Measurements from ENCODE around the gene MOXD1.
"Not testable (repeated sequence)": the region's sequence is repeated elsewhere in the genome, so short reads cannot be mapped to it uniquely, and the experiment has no call there.

The MOXD1 gene

GRCh38 chr6:132279592-132280139, 121.6 kb downstream of the MOXD1 start:
- ATAC-seq = peak; percentile 76 to 80

- no peak for ATAC-seq
Observed at GRCh38 chr6:132275066-132275970, 126.0 kb downstream of the MOXD1 start.

- ATAC-seq = no peak
Observed at GRCh38 chr6:132272776-132273175, 128.5 kb downstream of the MOXD1 start.

GRCh38 chr6:132270726-132271402, 130.4 kb downstream of the MOXD1 start:
- no peak for ATAC-seq

GRCh38 chr6:132268666-132269065, 132.6 kb downstream of the MOXD1 start:
- ATAC-seq = not testable (repeated sequence)

GRCh38 chr6:132268209-132268608, 133.1 kb downstream of the MOXD1 start:
- ATAC-seq = no peak

GRCh38 chr6:132265451-132266097, 135.7 kb downstream of the MOXD1 start:
- ATAC-seq = no peak

GRCh38 chr6:132264021-132264500, 137.2 kb downstream of the MOXD1 start:
- no peak for ATAC-seq

GRCh38 chr6:132261354-132261753, 139.9 kb downstream of the MOXD1 start:
- no peak for ATAC-seq

GRCh38 chr6:132259070-132259469, 142.2 kb downstream of the MOXD1 start:
- ATAC-seq = no peak

- ATAC-seq = no peak
Observed at GRCh38 chr6:132257561-132257960, 143.7 kb downstream of the MOXD1 start.

- ATAC-seq = no peak
Observed at GRCh38 chr6:132256457-132256856, 144.8 kb downstream of the MOXD1 start.

- no peak for ATAC-seq
Observed at GRCh38 chr6:132253906-132254305, 147.4 kb downstream of the MOXD1 start.

GRCh38 chr6:132253211-132253610, 148.1 kb downstream of the MOXD1 start:
- no peak for ATAC-seq

GRCh38 chr6:132252113-132252512, 149.2 kb downstream of the MOXD1 start:
- ATAC-seq = no peak

- no peak for ATAC-seq
Observed at GRCh38 chr6:132251711-132252110, 149.6 kb downstream of the MOXD1 start.

- no peak for ATAC-seq
Observed at GRCh38 chr6:132247381-132248159, 153.7 kb downstream of the MOXD1 start.

GRCh38 chr6:132246632-132247270, 154.5 kb downstream of the MOXD1 start:
- ATAC-seq = no peak

- no peak for ATAC-seq
Observed at GRCh38 chr6:132246120-132246617, 155.1 kb downstream of the MOXD1 start.

Measured in activated CD4-positive, CD25-positive, alpha-beta regulatory T cell treated with anti-CD3 and anti-CD28 coated beads, Interleukin-2, amount 50 U/mL, for 24 hours (primary cell).